NT2/D1 (cell line): Measurements from ENCODE around the gene GPR171.
A peak's percentile ranks its signal among the peaks of the same experiment; 100 is the strongest.

ENCODE experiments used
- DNase-seq: peaks from one replicate; pipeline ENCODE4 v3.0.0-alpha.2; 2011; ENCODE audit warnings: low read depth, low spot score
- H3K27me3 ChIP-seq: 2 replicates; pipeline ENCODE4 v1.6.0; 2011; ENCODE audit warnings: mild to moderate bottlenecking; ENCODE audit not compliant: insufficient read length, insufficient read depth
- H3K36me3 ChIP-seq: 2 replicates; pipeline ENCODE4 v1.6.1; 2011; ENCODE audit warnings: mild to moderate bottlenecking, low read length, mixed read lengths; ENCODE audit not compliant: insufficient read depth, insufficient read length
- H3K4me1 ChIP-seq: 2 replicates; pipeline ENCODE4 v1.5.1; 2011; ENCODE audit not compliant: insufficient read depth, insufficient read length
- H3K4me3 ChIP-seq: 2 replicates; pipeline ENCODE4 v1.5.1; 2011; ENCODE audit warnings: low read depth; ENCODE audit not compliant: insufficient read length
- H3K9ac ChIP-seq: 2 replicates; pipeline ENCODE4 v1.6.0; 2011; ENCODE audit warnings: low read depth; ENCODE audit not compliant: insufficient read length
- H3K9me3 ChIP-seq: 2 replicates; pipeline ENCODE4 v1.5.1; 2011; ENCODE audit warnings: mild to moderate bottlenecking, low read length; ENCODE audit not compliant: insufficient read depth
- SUZ12 ChIP-seq: IDR thresholded peaks from 2 replicates; pipeline ENCODE4 v1.6.1; 2011; ENCODE audit not compliant: insufficient read length, insufficient read depth; ENCODE audit errors: extremely low read depth
- YY1 ChIP-seq: IDR thresholded peaks from 2 replicates; pipeline ENCODE4 v1.6.1; 2011; ENCODE audit not compliant: insufficient read length, insufficient read depth
- ZNF274 ChIP-seq: IDR thresholded peaks from 2 replicates; pipeline ENCODE4 v1.6.1; 2011; ENCODE audit warnings: mild to moderate bottlenecking, low read depth, low read length

Gene GPR171

DNA sequence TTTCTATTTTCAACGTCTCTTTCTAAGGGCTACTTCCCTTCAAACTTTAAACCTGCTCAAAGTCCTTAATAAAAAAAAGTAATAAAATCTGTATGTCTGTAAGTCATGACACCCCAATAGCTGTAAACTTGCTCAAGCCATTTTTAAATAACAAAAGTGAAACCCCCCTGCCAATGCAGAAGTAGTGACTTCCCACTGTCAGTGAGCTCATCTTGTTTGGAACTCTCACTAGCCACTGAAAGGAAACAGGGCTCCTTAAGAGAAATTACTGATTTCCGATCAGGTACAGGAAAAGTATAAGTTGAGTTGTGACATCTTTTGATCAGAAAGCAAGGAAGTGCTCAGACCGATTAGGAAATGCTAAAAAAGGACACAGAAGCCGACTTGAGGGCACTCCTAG, 27.6 kb upstream of the GPR171 start:
- H3K9ac ChIP-seq: no peak overlapping the region
- H3K4me1 ChIP-seq: no peaks in the 10 kb centered on the region
- H3K9me3 ChIP-seq: no peaks in the 10 kb centered on the region
- DNase-seq: no peak
- no peaks in the 10 kb centered on the region for H3K27me3 ChIP-seq
- H3K36me3 ChIP-seq: no peaks in the 10 kb centered on the region
- TF ChIP-seq YY1 (no peak), SUZ12 (no peak), ZNF274 (no peak)
- no peak overlapping the region for H3K4me3 ChIP-seq

DNA sequence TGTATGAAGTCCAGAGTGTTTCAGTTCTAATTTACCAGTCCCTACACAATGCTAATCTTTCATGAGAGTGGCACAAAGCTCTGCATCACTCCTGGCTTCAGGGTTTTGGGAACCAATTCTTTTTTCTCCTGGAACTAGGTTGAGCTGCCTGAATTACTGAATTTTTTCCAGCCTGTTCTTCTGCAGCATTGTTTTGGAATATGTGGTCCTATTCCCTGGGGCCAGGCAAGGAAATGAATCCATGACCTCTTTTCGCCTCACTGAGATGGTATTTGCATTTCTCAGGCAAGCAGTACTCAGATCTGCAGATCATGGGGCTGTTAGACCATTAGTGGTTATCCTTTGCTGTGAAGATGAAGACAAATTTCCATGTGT, 25.6 kb upstream of the GPR171 start:
- H3K9me3 ChIP-seq: no peaks in the 10 kb centered on the region
- H3K4me1 ChIP-seq: no peaks in the 10 kb centered on the region
- no peak overlapping the region for H3K4me3 ChIP-seq
- DNase-seq: no peak
- no peak for TF ChIP-seq SUZ12
- no peak for TF ChIP-seq ZNF274
- TF ChIP-seq YY1: no peak
- H3K9ac ChIP-seq: no peak overlapping the region
- no peaks in the 10 kb centered on the region for H3K27me3 ChIP-seq
- H3K36me3 ChIP-seq: no peaks in the 10 kb centered on the region

DNA sequence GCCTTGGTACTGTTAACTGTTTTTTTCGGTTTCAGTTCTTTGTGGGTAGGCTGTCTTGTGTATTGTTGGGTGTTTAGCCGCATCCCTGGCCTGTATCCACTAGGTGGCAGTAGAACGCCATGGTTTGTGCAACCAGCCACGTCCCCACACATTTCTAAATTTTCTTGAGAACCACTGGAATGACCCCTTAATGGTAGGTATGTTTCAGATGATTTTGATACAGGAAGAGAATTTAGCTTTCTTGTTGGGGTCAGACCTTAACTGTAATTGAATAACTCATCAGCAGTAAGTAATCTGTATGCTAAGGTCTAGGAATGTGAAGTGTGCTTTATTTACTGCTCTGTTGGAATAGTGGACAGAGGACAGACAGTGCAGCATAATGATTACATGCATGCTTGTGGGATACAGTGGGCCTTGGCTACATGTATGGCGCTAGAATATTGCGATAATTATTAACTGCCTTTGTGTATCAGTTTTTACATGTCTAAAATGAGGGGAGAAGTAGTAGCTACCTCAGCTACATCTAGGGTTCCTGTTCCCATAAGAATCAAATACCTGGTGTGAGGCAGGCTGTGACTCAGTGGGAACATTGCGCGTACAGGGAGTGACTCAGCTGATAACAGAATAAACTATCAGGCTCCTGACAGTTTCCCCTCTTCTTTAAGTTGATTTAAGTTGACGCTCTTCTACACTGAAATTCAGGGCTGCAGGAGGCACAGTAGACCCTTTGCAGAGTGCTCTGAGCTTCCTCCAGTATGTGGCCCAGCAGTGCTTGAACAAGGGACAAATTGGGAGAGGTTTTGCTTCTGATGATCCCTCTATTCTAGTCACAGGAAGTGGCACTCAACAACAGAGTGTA, 25.0 kb upstream of the GPR171 start:
- H3K27me3 ChIP-seq: no peaks in the 10 kb centered on the region
- no peak overlapping the region for H3K9ac ChIP-seq
- peak; percentile 65 for DNase-seq
- H3K9me3 ChIP-seq: no peaks in the 10 kb centered on the region
- H3K4me3 ChIP-seq: no peak overlapping the region
- no peaks in the 10 kb centered on the region for H3K36me3 ChIP-seq
- H3K4me1 ChIP-seq: no peaks in the 10 kb centered on the region
- TF ChIP-seq SUZ12 (no peak), YY1 (no peak), ZNF274 (no peak)

DNA sequence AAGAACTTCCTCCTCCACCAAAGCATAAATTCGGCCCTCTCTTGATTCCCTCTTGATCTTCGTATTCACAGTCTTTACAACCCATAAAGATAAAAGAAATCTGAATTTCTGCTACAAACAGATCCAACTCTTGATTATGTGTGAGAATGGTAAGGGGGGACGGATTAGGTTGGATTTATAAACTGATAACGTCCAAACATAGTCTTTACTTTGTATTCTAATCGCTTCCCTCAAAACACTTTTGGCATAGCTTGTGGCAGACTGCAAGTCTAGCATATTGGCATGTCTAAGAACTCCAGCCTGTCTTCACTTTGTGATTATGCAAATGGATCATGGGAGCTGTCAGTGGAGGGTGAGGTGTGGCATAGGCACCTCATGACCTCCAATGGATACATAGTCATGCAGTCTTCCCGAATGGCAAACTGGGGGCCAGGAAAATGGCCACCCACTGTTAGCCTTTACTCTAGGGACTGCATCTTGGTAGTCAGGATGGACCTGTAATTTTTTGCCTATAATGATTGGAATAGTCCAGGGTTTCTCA, 24.3 kb upstream of the GPR171 start:
- peaks cover 5% of the 10 kb centered on the region; the same call in 1 of the 2 replicates for H3K9me3 ChIP-seq
- no peaks in the 10 kb centered on the region for H3K4me1 ChIP-seq
- no peak for DNase-seq
- no peak overlapping the region for H3K4me3 ChIP-seq
- no peaks in the 10 kb centered on the region for H3K36me3 ChIP-seq
- TF ChIP-seq ZNF274: no peak
- TF ChIP-seq YY1: no peak
- no peak for TF ChIP-seq SUZ12
- H3K9ac ChIP-seq: no peak overlapping the region
- no peaks in the 10 kb centered on the region for H3K27me3 ChIP-seq

DNA sequence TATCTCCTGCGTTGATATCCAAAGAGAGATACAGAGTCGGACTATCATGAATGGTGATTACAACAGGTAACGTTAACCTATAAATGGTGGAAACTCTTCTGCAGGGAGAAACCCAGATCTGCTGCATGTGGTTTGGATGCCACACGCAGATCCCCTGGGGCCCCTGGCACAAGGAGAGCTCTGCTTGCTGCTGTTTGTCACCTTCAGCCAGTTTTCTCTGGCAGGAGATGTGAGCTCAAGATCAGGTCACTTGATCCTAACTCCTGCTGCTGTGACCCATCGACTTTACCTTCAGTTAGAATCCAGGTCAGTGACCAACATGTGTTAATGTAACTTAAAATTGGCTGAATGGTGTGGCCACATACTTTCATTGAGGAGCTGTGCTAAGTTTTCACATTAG, 23.8 kb upstream of the GPR171 start:
- H3K27me3 ChIP-seq: no peaks in the 10 kb centered on the region

DNA sequence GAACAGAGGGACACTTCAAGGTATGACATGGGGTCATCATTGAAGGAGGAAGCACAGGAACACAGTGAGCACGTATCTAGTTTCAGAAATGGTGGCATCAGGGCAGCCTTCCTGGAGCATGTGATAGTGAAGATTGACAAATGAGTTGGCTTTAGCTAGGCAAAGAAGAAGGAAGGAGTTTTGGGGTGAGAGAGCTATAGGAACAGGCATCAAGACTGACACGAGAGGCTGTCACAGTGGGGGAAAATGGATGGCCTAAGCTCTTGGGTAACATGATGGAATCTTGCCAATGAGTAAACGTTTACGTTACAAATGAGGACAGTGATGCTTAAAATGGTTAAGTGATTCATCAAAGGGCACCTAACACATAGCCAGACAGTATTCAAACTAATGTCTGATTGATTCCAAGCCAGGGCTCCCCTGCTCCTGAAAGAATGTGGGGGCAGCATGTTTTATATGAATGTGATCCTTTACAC, 23.1 kb upstream of the GPR171 start:
- TF ChIP-seq YY1 (no peak), SUZ12 (no peak), ZNF274 (no peak)
- no peaks in the 10 kb centered on the region for H3K4me1 ChIP-seq
- H3K9ac ChIP-seq: no peak overlapping the region
- peaks cover 17% of the 10 kb centered on the region; the same call in 1 of the 2 replicates for H3K9me3 ChIP-seq
- H3K4me3 ChIP-seq: no peak overlapping the region
- H3K36me3 ChIP-seq: peaks cover 2% of the 10 kb centered on the region
- DNase-seq: no peak
- no peaks in the 10 kb centered on the region for H3K27me3 ChIP-seq

More for the DNA sequence above, 23.8 kb upstream of the GPR171 start:
- Histone ChIP-seq H3K36me3 (no peaks in the 10 kb centered on the region), H3K4me3 (no peak overlapping the region), H3K9me3 (peaks cover 10% of the 10 kb centered on the region; the same call in 1 of the 2 replicates), H3K4me1 (no peaks in the 10 kb centered on the region), H3K9ac (no peak overlapping the region)
- DNase-seq: no peak
- TF ChIP-seq SUZ12: no peak
- TF ChIP-seq ZNF274: no peak
- TF ChIP-seq YY1: no peak

DNA sequence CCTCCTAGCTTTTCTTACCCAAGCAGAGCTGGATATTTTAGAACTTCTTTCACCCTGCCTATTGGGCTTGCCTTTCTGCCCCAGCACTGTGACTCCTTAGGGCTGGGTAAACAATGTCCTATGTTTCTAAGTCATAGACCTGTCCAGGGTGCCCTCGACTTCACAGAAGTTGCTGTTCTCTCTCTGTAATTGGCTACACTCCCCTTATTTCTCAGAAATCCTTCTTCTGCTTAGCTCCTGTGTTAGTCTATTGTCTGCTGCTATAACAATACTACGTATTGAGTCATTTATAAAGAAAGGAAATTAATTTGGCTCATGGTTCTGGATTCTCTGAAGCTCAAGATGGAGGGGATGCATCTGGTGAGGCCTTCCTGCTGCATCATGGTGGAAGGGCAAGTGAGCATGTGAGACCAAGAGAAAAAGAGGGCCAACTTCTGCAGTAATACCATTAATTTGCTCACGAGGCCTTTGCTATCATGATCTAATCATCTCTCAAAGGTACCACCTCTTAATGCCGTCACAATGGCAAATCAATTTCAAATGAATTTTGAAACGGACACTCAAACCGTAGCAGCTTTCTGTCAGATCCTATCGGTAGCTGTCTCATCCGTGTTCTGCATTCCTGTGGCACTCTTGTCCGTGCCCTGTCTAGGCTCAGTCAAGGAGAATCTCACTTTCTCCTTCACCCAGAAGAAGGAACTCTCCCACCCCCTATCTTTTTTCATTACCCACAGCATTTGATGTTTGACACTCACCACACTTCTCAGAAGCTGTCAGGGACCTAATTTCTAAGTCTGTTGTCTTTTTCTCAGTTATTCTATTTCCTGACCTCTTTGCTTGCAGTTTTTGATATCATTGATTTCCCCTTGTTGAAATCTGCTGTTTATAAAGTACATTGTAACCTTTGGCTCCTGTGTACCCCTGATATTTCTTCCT, 22.3 kb upstream of the GPR171 start:
- peaks cover 2% of the 10 kb centered on the region for H3K36me3 ChIP-seq
- DNase-seq: no peak
- H3K27me3 ChIP-seq: no peaks in the 10 kb centered on the region
- H3K4me3 ChIP-seq: no peak overlapping the region
- H3K9ac ChIP-seq: no peak overlapping the region
- H3K4me1 ChIP-seq: no peaks in the 10 kb centered on the region
- peaks cover 24% of the 10 kb centered on the region; the same call in 1 of the 2 replicates for H3K9me3 ChIP-seq
- TF ChIP-seq SUZ12: no peak
- TF ChIP-seq YY1: no peak
- no peak for TF ChIP-seq ZNF274
